Duodenal mucosa (tissue), 2 donors: ENCODE measurements around the gene KLHL30.

Experiments
- H3K27ac ChIP-seq: one replicate; pipeline ENCODE4 v1.7.0; 2013; ENCODE audit warnings: low read depth, low read length
- H3K27me3 ChIP-seq, 2 donors: one replicate each; pipeline ENCODE4 v1.7.0; 2013; ENCODE audit warnings: low read length in 2 of 2, control low read depth in 1 of 2; ENCODE audit not compliant: insufficient read depth in 2 of 2, control insufficient read depth in 1 of 2
- H3K36me3 ChIP-seq, 2 donors: one replicate each; pipeline ENCODE4 v1.7.0; 2013; ENCODE audit warnings: low read length in 2 of 2, control low read depth in 1 of 2; ENCODE audit not compliant: insufficient read depth in 2 of 2, control insufficient read depth in 1 of 2
- H3K4me1 ChIP-seq, 2 donors: one replicate each; pipeline ENCODE4 v1.7.0; 2013; ENCODE audit warnings: low read length in 2 of 2, control low read depth in 1 of 2; ENCODE audit not compliant: insufficient read depth in 2 of 2, control insufficient read depth in 1 of 2
- H3K4me3 ChIP-seq, 2 donors: one replicate each; pipeline ENCODE4 v1.7.0; 2013; ENCODE audit warnings: low read length in 2 of 2, low read depth in 1 of 2
- H3K9ac ChIP-seq, 2 donors: one replicate each; pipeline ENCODE4 v1.7.0; 2013; ENCODE audit warnings: low read length in 2 of 2, low read depth in 1 of 2
- H3K9me3 ChIP-seq, 2 donors: one replicate each; pipeline ENCODE4 v1.7.0; 2013; ENCODE audit warnings: low read length in 2 of 2, control low read depth in 1 of 2; ENCODE audit not compliant: control insufficient read depth in 1 of 2

The KLHL30 gene

DNA sequence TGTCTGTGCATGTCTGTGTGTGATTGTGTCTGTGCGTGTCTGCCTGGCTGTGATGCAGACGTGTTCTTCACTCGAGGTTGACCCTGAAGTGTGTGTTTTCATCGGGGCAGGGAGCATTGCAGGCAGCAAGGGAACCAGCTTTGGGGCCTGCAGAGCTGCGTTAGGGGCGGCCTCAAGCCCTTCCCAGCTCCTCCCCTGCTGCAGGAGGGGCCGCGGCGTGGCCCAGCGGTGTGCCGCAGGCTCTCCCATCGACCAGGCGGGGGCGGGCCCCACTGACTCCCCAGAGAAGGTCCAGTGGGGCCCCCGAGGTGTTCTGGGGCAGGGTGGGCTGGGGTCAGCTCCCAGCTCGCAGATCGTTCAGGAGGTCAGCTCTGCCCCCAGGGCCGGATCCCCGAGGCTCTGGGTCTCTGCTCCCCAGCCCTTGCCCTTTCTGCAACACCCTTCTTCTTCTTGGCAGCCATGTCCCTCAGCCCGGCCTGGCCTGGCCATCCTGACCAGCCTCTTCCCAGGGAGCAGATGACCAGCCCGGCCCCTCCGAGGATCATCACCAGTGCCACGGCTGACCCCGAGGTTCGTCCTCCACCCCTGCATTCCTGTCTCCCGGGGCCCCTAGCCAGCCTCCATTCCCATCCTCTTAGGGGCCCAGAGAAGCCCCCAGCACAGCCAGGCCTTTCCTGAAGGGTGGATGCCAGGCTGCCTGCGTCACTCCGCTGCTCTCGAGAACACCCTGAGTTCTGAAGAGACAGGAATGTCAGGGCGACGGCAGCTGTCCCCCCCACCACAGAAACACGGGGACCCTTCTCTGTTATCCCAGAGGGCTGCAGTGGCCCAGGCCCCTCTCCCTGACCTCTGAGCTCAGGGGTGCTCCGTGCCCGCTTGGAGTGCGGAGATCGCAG is 11.1 kb upstream of the KLHL30 start:
- Histone ChIP-seq H3K27ac (no peak overlapping the region), H3K4me3 (no peak overlapping the region), H3K9ac (no peak overlapping the region), H3K9me3 (no peaks in the 10 kb centered on the region), H3K36me3 (no peaks in the 10 kb centered on the region), H3K27me3 (no peaks in the 10 kb centered on the region), H3K4me1 (peaks cover 0 to 3% of the 10 kb centered on the region in 2 donors)

DNA sequence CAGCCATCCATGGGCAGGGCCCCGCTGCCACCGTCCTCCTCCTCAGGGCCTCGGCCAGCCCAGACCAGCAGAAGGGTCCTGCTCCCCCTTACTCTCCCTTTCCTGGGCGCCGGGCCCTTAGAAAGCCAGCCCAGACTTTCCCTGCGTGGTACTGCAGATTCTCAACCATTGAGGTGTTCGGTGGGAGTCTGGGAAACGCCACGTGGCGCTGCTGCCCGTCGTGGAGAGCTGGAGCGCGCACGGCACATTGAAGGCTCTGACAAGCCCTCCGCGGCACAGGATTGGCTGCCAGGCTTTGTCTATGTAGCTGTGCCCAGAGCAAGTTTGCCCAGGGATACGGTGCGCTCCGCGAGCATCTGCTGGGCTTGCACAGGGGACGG is 10.4 kb upstream of the KLHL30 start:
- Histone ChIP-seq H3K4me3 (no peak overlapping the region), H3K27ac (no peak overlapping the region), H3K27me3 (no peaks in the 10 kb centered on the region), H3K9me3 (no peaks in the 10 kb centered on the region), H3K9ac (no peak overlapping the region), H3K4me1 (peaks cover 0 to 3% of the 10 kb centered on the region in 2 donors), H3K36me3 (no peaks in the 10 kb centered on the region)

DNA sequence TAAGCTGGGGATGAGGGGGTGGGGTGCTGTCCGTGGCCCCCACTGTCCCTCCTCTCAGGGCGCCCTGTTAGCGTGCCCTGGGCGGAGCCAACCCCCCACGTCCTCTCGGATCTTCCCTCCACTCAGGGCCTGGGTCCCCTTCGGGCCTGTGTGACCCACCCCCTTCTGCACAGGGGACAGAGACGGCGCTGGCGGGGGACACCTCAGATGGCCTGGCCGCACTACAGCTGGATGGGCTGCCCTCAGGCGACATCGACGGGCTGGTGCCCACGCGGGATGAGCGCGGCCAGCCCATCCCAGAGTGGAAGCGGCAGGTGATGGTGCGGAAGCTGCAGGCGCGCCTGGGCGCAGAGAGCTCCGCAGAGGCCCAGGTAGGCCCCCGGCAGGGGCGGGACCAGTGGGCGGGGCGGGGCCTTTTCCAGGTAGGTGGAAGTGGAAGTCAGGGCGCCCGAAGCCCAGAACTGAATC is 9.9 kb upstream of the KLHL30 start:
- Histone ChIP-seq H3K9ac (no peak overlapping the region), H3K27me3 (no peaks in the 10 kb centered on the region), H3K9me3 (no peaks in the 10 kb centered on the region), H3K27ac (no peak overlapping the region), H3K4me3 (no peak overlapping the region), H3K36me3 (no peaks in the 10 kb centered on the region), H3K4me1 (peaks cover 0 to 3% of the 10 kb centered on the region in 2 donors)

DNA sequence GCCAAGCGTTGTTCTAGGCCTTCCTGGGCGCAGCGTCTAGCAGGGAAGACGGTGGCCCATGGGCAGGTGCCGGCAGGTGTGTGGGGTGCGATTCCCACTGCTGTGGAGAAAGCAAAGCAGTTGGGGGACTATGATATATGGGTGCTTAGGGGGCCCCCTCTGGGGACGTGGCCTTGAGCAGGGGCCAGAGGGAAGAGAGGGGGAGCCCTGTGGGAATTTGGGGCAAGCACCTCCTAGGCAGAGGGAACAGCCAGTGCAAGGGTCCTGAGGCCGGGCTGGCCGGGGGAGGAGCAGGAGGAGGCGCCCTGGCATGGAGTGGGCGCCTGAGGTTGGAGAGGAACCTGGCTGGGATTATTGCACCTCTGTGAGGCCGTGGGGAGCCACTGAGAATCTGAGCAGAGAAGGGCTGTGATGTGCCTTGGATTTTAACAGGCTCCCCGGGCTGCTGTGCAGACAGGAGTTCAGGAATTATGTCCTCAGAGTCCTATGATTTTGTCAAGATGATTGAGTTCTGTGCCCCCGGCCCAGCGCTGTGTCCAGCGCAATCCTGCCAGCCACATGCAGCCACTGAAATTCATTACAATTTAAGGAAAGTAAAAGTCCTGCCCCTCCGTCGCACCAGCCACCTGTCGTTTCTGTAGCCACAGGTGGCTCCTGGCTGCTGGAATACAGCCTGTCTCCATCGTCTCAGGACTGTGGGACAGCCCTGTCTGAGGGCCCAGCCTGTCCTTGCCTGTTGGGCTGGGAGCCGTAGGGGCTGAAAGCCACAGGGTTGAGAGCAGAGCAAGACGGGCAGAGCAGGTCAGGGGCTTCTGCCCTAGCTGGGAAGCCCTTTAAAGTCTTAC is 9.1 kb upstream of the KLHL30 start:
- no peaks in the 10 kb centered on the region for H3K9me3 ChIP-seq
- H3K4me1 ChIP-seq: peaks cover 0 to 3% of the 10 kb centered on the region in 2 donors
- no peaks in the 10 kb centered on the region for H3K27me3 ChIP-seq
- H3K4me3 ChIP-seq: no peak overlapping the region
- no peak overlapping the region for H3K27ac ChIP-seq
- H3K36me3 ChIP-seq: no peaks in the 10 kb centered on the region
- H3K9ac ChIP-seq: no peak overlapping the region

DNA sequence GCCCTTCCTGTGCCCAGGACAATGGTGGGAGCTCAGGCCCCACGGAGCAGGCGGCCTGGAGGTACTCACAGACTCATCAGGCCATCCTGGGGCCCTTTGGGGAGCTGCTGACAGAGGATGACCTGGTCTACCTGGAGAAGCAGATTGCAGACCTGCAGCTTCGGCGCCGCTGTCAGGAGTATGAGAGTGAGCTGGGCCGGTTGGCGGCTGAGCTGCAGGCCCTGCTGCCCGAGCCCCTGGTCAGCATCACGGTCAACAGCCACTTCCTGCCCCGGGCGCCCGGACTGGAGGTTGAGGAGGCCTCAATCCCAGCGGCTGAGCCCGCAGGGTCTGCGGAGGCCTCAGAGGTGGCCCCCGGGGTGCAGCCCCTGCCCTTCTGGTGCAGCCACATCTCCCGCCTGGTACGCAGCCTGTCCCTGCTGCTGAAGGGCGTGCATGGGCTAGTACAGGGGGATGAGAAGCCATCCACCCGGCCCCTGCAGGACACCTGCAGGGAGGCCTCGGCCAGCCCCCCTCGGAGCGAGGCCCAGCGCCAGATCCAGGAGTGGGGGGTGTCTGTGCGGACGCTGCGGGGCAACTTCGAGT is 8.3 kb upstream of the KLHL30 start:
- Histone ChIP-seq H3K4me1 (peaks cover 0 to 3% of the 10 kb centered on the region in 2 donors), H3K36me3 (no peaks in the 10 kb centered on the region), H3K27me3 (no peaks in the 10 kb centered on the region), H3K27ac (no peak overlapping the region), H3K9ac (no peak overlapping the region), H3K9me3 (no peaks in the 10 kb centered on the region), H3K4me3 (no peak overlapping the region)

DNA sequence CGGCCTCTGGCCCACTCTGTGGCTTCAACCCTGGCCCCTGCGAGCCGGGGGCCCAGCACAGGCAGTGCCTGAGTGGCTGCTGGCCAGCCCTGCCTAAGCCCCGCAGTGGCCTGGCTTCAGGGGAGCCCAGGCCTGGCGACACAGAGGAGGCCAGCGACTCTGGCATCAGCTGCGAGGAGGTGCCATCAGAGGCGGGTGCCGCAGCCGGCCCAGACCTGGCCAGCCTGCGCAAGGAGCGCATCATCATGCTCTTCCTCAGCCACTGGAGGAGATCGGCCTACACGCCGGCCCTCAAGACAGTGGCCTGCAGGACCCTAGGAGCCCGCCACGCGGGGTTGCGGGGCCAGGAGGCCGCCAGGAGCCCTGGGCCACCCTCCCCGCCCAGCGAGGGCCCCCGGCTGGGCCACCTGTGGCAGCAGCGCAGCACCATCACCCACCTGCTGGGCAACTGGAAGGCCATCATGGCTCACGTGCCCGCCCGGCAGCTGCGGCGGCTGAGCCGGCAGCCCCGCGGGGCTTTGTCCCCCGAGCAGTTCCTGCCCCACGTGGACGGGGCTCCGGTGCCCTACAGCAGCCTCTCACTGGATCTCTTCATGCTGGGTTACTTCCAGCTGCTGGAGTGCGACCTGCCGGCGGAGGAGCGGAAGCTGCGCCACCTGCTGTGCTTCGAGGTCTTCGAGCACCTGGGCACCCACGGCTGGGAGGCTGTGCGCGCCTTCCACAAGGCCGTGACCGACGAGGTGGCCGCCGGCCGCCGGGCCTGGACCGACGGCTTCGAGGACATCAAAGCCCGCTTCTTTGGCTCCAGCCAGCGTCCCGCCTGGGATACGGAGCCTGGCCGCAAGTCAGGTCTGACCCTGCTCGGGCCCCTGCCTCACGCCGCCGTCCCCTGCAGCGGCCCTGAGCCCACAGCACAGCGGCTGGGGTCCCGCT is 7.5 kb upstream of the KLHL30 start:
- Histone ChIP-seq H3K27me3 (no peaks in the 10 kb centered on the region), H3K9ac (no peak overlapping the region), H3K4me3 (no peak overlapping the region), H3K4me1 (peaks cover 0 to 3% of the 10 kb centered on the region in 2 donors), H3K36me3 (no peaks in the 10 kb centered on the region), H3K9me3 (no peaks in the 10 kb centered on the region), H3K27ac (no peak overlapping the region)

DNA sequence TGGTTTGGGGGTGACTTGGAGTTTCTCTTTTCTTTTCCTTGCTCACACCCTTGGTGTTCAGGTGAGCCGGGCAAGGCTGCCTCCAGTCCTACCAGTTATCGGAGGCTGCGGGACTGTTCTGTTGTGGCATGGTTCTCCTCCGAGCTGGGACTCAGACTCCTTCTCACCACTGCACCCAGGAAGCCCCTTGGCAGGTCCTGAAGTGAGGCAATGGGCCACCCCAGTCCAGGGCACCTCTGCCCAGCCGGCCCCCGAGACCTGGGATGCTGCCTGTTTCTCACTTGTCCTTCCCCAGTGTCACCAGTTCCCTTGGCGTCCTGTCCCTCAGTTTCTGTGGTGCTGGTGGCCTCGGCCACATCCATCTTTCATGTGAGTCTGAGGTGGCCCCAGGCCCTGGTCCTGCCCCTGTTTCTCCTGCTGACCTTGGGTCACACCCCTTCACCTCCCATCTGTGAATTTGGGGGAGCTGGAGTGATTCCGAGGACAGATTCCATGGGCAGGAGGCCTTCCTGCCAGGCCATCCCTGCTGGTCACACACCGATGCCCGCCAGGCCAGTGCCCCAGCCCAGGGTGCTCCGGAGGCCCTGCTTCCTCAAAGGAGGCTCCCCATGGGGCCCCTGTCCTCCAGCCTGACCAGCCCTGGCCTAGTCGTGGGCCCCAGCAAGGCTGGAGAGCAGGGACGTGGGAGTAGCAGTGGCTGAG is 6.6 kb upstream of the KLHL30 start:
- H3K4me3 ChIP-seq: no peak overlapping the region
- H3K9me3 ChIP-seq: no peaks in the 10 kb centered on the region

DNA sequence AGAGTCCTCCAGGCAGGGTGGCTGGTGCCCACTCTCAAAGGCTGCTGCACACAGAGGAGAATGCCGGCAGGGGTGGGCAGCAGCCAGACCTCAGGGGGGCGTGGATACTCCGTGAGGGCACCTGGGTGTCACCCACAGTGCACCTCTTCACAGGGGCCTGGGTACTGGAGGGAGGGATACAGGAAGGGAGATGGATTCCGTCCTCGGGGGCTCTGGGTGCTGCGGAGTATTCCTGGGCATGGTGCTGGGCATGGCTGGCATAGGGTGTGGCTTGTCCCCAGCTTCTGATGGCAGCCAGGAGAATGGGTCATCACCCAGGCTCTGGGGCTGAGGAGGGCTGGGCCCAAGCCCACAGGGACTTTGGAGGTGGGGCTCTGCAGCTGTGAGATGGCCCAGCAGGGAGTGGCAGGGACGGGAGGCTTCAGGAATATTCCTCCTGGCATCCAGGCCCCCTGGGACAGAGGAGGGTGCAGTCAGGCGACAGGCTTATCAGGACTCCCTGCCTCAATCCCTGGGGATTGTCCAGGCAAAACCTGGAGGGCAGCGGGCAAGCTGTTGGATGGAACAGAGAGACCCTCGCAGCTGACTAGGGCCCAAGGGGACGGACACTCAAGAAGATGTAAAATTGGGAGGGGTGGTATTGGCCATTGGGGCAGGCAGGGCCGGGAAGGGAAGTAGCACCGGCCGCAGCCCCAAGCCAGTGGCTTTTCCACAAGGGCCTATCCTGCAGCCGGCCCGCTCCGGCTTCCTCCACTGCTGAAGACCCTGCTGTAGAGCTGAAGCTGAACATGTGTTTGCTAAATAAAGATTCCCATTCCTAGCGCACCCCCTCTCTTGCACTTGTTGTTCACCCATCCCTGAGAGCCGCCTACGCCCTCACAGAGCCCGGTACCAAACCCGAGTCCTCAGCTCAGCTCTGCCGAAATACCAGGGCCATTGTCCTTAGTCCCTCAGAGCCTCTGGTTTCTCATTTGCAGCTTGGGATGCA is 5.7 kb upstream of the KLHL30 start:
- Histone ChIP-seq H3K4me3 (no peak overlapping the region), H3K27me3 (no peaks in the 10 kb centered on the region), H3K36me3 (no peaks in the 10 kb centered on the region), H3K4me1 (no peaks in the 10 kb centered on the region), H3K9ac (no peak overlapping the region), H3K27ac (no peak overlapping the region), H3K9me3 (no peaks in the 10 kb centered on the region)

More for the DNA sequence above, 6.6 kb upstream of the KLHL30 start:
- peaks cover 0 to 2% of the 10 kb centered on the region in 2 donors for H3K4me1 ChIP-seq
- H3K36me3 ChIP-seq: no peaks in the 10 kb centered on the region
- H3K27me3 ChIP-seq: no peaks in the 10 kb centered on the region
- H3K9ac ChIP-seq: no peak overlapping the region
- no peak overlapping the region for H3K27ac ChIP-seq
